Measurements from ENCODE around the gene FZR1.

DNA sequence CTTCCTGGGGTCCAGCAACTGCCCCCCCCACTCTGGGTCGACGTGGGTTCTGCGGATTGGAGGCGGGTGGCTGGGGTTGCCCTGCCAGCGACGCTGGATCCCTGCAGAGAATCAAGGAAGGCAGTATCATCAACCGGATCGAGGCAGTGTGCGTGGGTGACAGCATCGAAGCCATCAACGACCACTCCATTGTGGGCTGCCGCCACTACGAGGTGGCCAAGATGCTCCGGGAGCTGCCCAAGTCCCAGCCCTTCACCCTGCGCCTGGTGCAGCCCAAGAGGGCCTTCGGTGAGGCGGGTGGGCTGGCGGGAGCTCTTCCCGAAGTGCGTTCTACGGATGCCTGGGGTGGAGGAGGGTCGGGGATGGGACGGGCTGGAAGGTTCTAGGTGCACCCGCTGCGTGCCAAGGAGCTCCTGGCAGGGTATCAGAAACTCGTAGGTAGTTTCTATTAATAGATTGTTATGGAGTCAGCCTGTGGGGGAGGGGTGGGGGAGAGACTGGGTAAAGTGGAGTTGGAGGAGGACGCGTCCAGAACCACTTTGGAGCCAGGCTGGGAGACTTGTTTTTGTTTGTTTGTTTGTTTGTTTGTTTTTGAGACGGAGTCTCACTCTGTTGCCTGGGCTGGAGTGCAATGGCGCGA lies 80.7 kb downstream of the FZR1 start:
- TF ChIP-seq, protein P1, sequence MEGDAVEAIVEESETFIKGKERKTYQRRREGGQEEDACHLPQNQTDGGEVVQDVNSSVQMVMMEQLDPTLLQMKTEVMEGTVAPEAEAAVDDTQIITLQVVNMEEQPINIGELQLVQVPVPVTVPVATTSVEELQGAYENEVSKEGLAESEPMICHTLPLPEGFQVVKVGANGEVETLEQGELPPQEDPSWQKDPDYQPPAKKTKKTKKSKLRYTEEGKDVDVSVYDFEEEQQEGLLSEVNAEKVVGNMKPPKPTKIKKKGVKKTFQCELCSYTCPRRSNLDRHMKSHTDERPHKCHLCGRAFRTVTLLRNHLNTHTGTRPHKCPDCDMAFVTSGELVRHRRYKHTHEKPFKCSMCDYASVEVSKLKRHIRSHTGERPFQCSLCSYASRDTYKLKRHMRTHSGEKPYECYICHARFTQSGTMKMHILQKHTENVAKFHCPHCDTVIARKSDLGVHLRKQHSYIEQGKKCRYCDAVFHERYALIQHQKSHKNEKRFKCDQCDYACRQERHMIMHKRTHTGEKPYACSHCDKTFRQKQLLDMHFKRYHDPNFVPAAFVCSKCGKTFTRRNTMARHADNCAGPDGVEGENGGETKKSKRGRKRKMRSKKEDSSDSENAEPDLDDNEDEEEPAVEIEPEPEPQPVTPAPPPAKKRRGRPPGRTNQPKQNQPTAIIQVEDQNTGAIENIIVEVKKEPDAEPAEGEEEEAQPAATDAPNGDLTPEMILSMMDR (conservative IDR thresholded peaks at IDR 0.05) = no peak
- TF ChIP-seq EZH2 (IDR thresholded peaks at IDR 0.05; ENCODE audit: low read depth) = no peak
